ENCODE data around the gene CC2D1A. TPM values are rescaled to one million over a fixed set of nuclear protein-coding genes. Genes with fewer than 3 reads are reported as not detected.
"Not testable (repeated sequence)": the region's sequence is repeated elsewhere in the genome, so short reads cannot be mapped to it uniquely, and the experiment has no call there.

CC2D1A gene
- total and polyA plus RNA-seq, 2 donors (not counting 1 experiment from before 2014, with no cell fraction given): 34.3 to 47.2 TPM

GRCh38 chr19:13920940-13921747 lies 15.1 kb downstream of the CC2D1A start:
- intact Hi-C loops (cut with micrococcal nuclease): no loop called here

GRCh38 chr19:13922118-13922517 lies 16.1 kb downstream of the CC2D1A start:
- H3K27me3 Mint-ChIP-seq; H2AFZ ChIP-seq (ENCODE audit: insufficient read depth, low read depth, low read length, poor library complexity, severe bottlenecking); intact Hi-C loops (cut with micrococcal nuclease); H3K27ac Mint-ChIP-seq; DNase-seq; H3K4me2 ChIP-seq (replicated peaks; ENCODE audit: low read depth, low read length, poor library complexity, severe bottlenecking); H3K4me1 Mint-ChIP-seq; H3K4me3 Mint-ChIP-seq; ATAC-seq (ENCODE audit: low read depth); H4K20me1 ChIP-seq (ENCODE audit: control insufficient read depth, insufficient read depth, low read length, poor library complexity, severe bottlenecking); H3K9me3 Mint-ChIP-seq (ENCODE audit: insufficient read depth); H3K4me3 ChIP-seq (ENCODE audit: control extremely low read depth in 1 of 5, extremely low read depth in 1 of 5, insufficient read depth in 1 of 5, low read depth in 2 of 5, low read length in 4 of 5); H3K27me3 ChIP-seq (replicated peaks in 1 of 4; ENCODE audit: control extremely low read depth in 1 of 4, control insufficient read depth in 3 of 4, insufficient read depth in 4 of 4, low read length in 3 of 4); H3K9ac ChIP-seq (ENCODE audit: low read length); H3K27ac ChIP-seq (ENCODE audit: low read length in 2 of 2); H3K4me1 ChIP-seq (ENCODE audit: control insufficient read depth in 2 of 2, insufficient read depth in 2 of 2, low read length in 2 of 2); H3K79me2 ChIP-seq (ENCODE audit: control insufficient read depth, insufficient read depth, low read length); POLR2A ChIA-PET: not testable (repeated sequence)
- CTCF ChIA-PET: interaction anchor here (0.6 kb wide), 1 partner anchor 945 kb away, joined by 3 read pairs; no protein-coding TSS in a partner anchor
- peaks cover 0 to 14% (median 5%) of the 10 kb centered on the region in 3 donors for H3K9me3 ChIP-seq (ENCODE audit: control extremely low read depth in 1 of 3, control insufficient read depth in 2 of 3, insufficient read depth in 1 of 3, low read length in 2 of 3)
- 98% methylated on average over 5 of the region's 6 CpGs for WGBS (ENCODE audit: insufficient coverage)
- peaks cover 0 to 39% of the 10 kb centered on the region in 2 experiments for H3K36me3 ChIP-seq (replicated peaks in 1 of 2; ENCODE audit: control extremely low read depth in 1 of 2, control insufficient read depth in 1 of 2, extremely low read depth in 1 of 2, insufficient read depth in 2 of 2, low read length in 1 of 2)

More at GRCh38 chr19:13920940-13921747, 15.1 kb downstream of the CC2D1A start:
- no peak overlapping the region for H3K4me3 Mint-ChIP-seq
- no peak overlapping the region for H3K4me2 ChIP-seq (replicated peaks; ENCODE audit: low read depth, low read length, poor library complexity, severe bottlenecking)
- H3K4me1 Mint-ChIP-seq: no peaks in the 10 kb centered on the region
- no peaks in the 10 kb centered on the region for H3K4me1 ChIP-seq (ENCODE audit: control insufficient read depth in 2 of 2, insufficient read depth in 2 of 2, low read length in 2 of 2)
- H3K27ac Mint-ChIP-seq: no peak overlapping the region
- ATAC-seq (ENCODE audit: low read depth) (peak; percentile 57), DNase-seq (peak; percentile 40)
- H3K4me3 ChIP-seq (ENCODE audit: control extremely low read depth in 1 of 5, extremely low read depth in 1 of 5, insufficient read depth in 1 of 5, low read depth in 2 of 5, low read length in 4 of 5): no peak overlapping the region
- TF ChIP-seq CTCF (IDR thresholded peaks at IDR 0.05): no peak
- TF ChIP-seq EZH2 (IDR thresholded peaks at IDR 0.05; ENCODE audit: borderline replicate concordance, insufficient read depth, low read depth, low read length, poor library complexity, severe bottlenecking): no peak
- no peaks in the 10 kb centered on the region for H3K79me2 ChIP-seq (ENCODE audit: control insufficient read depth, insufficient read depth, low read length)
- POLR2A ChIA-PET: interaction anchor here (0.6 kb wide), 1 partner anchor 52 kb away, joined by 3 read pairs; no protein-coding TSS in a partner anchor
- H3K27me3 ChIP-seq (replicated peaks in 1 of 4; ENCODE audit: control extremely low read depth in 1 of 4, control insufficient read depth in 3 of 4, insufficient read depth in 4 of 4, low read length in 3 of 4): no peaks in the 10 kb centered on the region
- CTCF ChIA-PET: interaction anchor here (0.6 to 0.7 kb wide), 2 partner anchors 50 to 121 kb away, joined by 4 read pairs; no protein-coding TSS in a partner anchor
- no peak overlapping the region for H2AFZ ChIP-seq (ENCODE audit: insufficient read depth, low read depth, low read length, poor library complexity, severe bottlenecking)
- H3K9me3 Mint-ChIP-seq (ENCODE audit: insufficient read depth): no peaks in the 10 kb centered on the region
- no peaks in the 10 kb centered on the region for H3K27me3 Mint-ChIP-seq
- no peak overlapping the region for H3K9ac ChIP-seq (ENCODE audit: low read length)
- peaks cover 0 to 14% (median 5%) of the 10 kb centered on the region in 3 donors for H3K9me3 ChIP-seq (ENCODE audit: control extremely low read depth in 1 of 3, control insufficient read depth in 2 of 3, insufficient read depth in 1 of 3, low read length in 2 of 3)
- 94% methylated on average over 2 of the region's 2 CpGs for WGBS (ENCODE audit: insufficient coverage)
- H3K27ac ChIP-seq (ENCODE audit: low read length in 2 of 2): no peak overlapping the region
- H3K36me3 ChIP-seq (replicated peaks in 1 of 2; ENCODE audit: control extremely low read depth in 1 of 2, control insufficient read depth in 1 of 2, extremely low read depth in 1 of 2, insufficient read depth in 2 of 2, low read length in 1 of 2): peaks cover 0 to 37% of the 10 kb centered on the region in 2 experiments
- no peaks in the 10 kb centered on the region for H4K20me1 ChIP-seq (ENCODE audit: control insufficient read depth, insufficient read depth, low read length, poor library complexity, severe bottlenecking)

All from B cell (primary cell).